WTC11 (cell line): ENCODE data around the gene ZNF800. TPM values are rescaled to one million over a fixed set of nuclear protein-coding genes. Genes with fewer than 3 reads are reported as not detected.

Experiments
- ATAC-seq: fragments of 200-7000 bp; cut with Tn5 transposase; 2 replicates; pipeline ENCODE4 v1.10.0; 2021; ENCODE audit warnings: mild to moderate bottlenecking, moderate library complexity
- CTCF ChIA-PET: fragments of 300-600 bp; sonication (Branson Sonifier 250); formaldehyde crosslinking; loops from one replicate; lab custom pipeline; 2021; ENCODE audit warnings: antibody characterized with exemption; lab: Charles Lee
- POLR2A ChIA-PET: fragments of 350-600 bp; sonication (Branson Sonifier 250); formaldehyde crosslinking; loops from one replicate; lab custom pipeline; 2021; ENCODE audit warnings: antibody characterized with exemption; lab: Charles Lee
- DNase-seq: peaks from one replicate; pipeline ENCODE4 v3.0.0; 2021; ENCODE audit warnings: low spot score
- H3K27ac Mint-ChIP-seq: 2 replicates; pipeline ENCODE4 v1.8.0; 2021; ENCODE audit warnings: mixed read lengths
- H3K27me3 Mint-ChIP-seq: 2 replicates; pipeline ENCODE4 v1.8.0; 2021; ENCODE audit warnings: low read depth, mild to moderate bottlenecking, moderate library complexity, mixed read lengths
- H3K36me3 Mint-ChIP-seq: 2 replicates; pipeline ENCODE4 v1.8.0; 2021; ENCODE audit warnings: mixed read lengths
- H3K4me1 Mint-ChIP-seq: 2 replicates; pipeline ENCODE4 v1.8.0; 2022; ENCODE audit warnings: mixed read lengths
- H3K4me3 Mint-ChIP-seq: 2 replicates; pipeline ENCODE4 v1.8.0; 2021; ENCODE audit warnings: mild to moderate bottlenecking, moderate library complexity, mixed read lengths
- H3K9me3 Mint-ChIP-seq: 2 replicates; pipeline ENCODE4 v1.8.0; 2021; ENCODE audit warnings: mixed read lengths
- ARID4B ChIP-seq: sonication (generic); formaldehyde crosslinking; IDR thresholded peaks from 2 replicates; pipeline ENCODE4 v1.8.0; 2023; ENCODE audit warnings: missing genetic modification reagents, mild to moderate bottlenecking, borderline replicate concordance
- ATF2 ChIP-seq: sonication (generic); formaldehyde crosslinking; IDR thresholded peaks from 2 replicates; pipeline ENCODE4 v1.8.1; 2022; ENCODE audit warnings: low read depth, missing genetic modification reagents, borderline replicate concordance
- ATF3 ChIP-seq: sonication (generic); formaldehyde crosslinking; conservative IDR thresholded peaks from 2 replicates; pipeline ENCODE4 v1.8.1; 2022; ENCODE audit warnings: mild to moderate bottlenecking, missing genetic modification reagents
- E2F4 ChIP-seq: sonication (generic); formaldehyde crosslinking; IDR thresholded peaks from 2 replicates; pipeline ENCODE4 v1.8.1; 2022; ENCODE audit warnings: low read depth, mild to moderate bottlenecking, moderate library complexity, missing genetic modification reagents, borderline replicate concordance
- E2F5 ChIP-seq: sonication (generic); formaldehyde crosslinking; IDR thresholded peaks from 2 replicates; pipeline ENCODE4 v1.8.1; 2022; ENCODE audit warnings: mild to moderate bottlenecking, moderate library complexity, missing genetic modification reagents
- FOXK1 ChIP-seq: sonication (generic); formaldehyde crosslinking; IDR thresholded peaks from 2 replicates; pipeline ENCODE4 v1.8.0; 2022; ENCODE audit warnings: mild to moderate bottlenecking, moderate library complexity, missing genetic modification reagents
- JUN ChIP-seq: sonication (generic); formaldehyde crosslinking; IDR thresholded peaks from 2 replicates; pipeline ENCODE4 v1.8.0; 2023; ENCODE audit warnings: mild to moderate bottlenecking, missing genetic modification reagents
- MXD4 ChIP-seq: fragments of 250-450 bp; sonication (Bioruptor Pico); IDR thresholded peaks from 2 replicates; pipeline ENCODE4 v1.8.0; 2021; ENCODE audit warnings: mild to moderate bottlenecking, moderate library complexity, borderline replicate concordance
- ZNF416 ChIP-seq: fragments of 250-450 bp; sonication (Bioruptor Pico); IDR thresholded peaks from 2 replicates; pipeline ENCODE4 v1.9.0; 2021; ENCODE audit warnings: mild to moderate bottlenecking, inconsistent platforms
- ZNF512 ChIP-seq: sonication (generic); formaldehyde crosslinking; IDR thresholded peaks from 2 replicates; pipeline ENCODE4 v1.8.1; 2022; ENCODE audit warnings: missing genetic modification reagents, borderline replicate concordance
- ZNF532 ChIP-seq: fragments of 250-450 bp; sonication (Bioruptor Pico); IDR thresholded peaks from 2 replicates; pipeline ENCODE4 v1.9.0; 2021; ENCODE audit warnings: mild to moderate bottlenecking, borderline replicate concordance
- ZNF671 ChIP-seq: fragments of 250-450 bp; sonication (Bioruptor Pico); IDR thresholded peaks from 2 replicates; pipeline ENCODE4 v1.8.0; 2021; ENCODE audit warnings: mild to moderate bottlenecking
- total RNA-seq: library from RNA; stranded (reverse); gene quantifications from 3 replicates; pipeline ENCODE4 v1.2.3, GENCODE V29; 2021

The ZNF800 gene
- total RNA-seq, 1 experiment from 2014 or later: 5.7 TPM

GRCh38 chr7:127366680-127367079 is 25.8 kb downstream of the ZNF800 start:
- Mint-ChIP-seq H3K36me3 (no peaks in the 10 kb centered on the region), H3K27me3 (no peaks in the 10 kb centered on the region), H3K4me3 (no peak overlapping the region), H3K4me1 (no peaks in the 10 kb centered on the region), H3K9me3 (no peaks in the 10 kb centered on the region), H3K27ac (no peak overlapping the region)
- ATAC-seq (no peak), DNase-seq (no peak)
- CTCF ChIA-PET: no interaction called here
- TF ChIP-seq ARID4B (CRISPR knock-in tag): no peak
- no peak for TF ChIP-seq ATF2 (CRISPR knock-in tag)
- no peak for TF ChIP-seq E2F5 (CRISPR knock-in tag)
- no peak for TF ChIP-seq ZNF512 (CRISPR knock-in tag)
- no peak for TF ChIP-seq FOXK1 (CRISPR knock-in tag)
- no peak for TF ChIP-seq ZNF532 (CRISPR knock-in tag)
- no peak for TF ChIP-seq JUN
- TF ChIP-seq ZNF671 (CRISPR knock-in tag): no peak
- TF ChIP-seq ATF3 (CRISPR knock-in tag): no peak
- TF ChIP-seq E2F4 (CRISPR knock-in tag): no peak
- no peak for TF ChIP-seq MXD4 (CRISPR knock-in tag)
- no peak for TF ChIP-seq ZNF416 (CRISPR knock-in tag)
- POLR2A ChIA-PET: no interaction called here
